ENCODE data around the gene CBL. TPM values are rescaled to one million over a fixed set of nuclear protein-coding genes. Genes with fewer than 3 reads are reported as not detected.

Gene CBL
- total and polyA plus RNA-seq, 2 experiments from 2014 or later: 6.5 to 18.3 TPM

- Histone ChIP-seq H3K4me1 (ENCODE audit: low read depth) (peaks cover 16% of the 10 kb centered on the region), H3K36me3 (no peaks in the 10 kb centered on the region), H3K9me3 (ENCODE audit: low read depth) (no peaks in the 10 kb centered on the region), H3K4me3 (peak overlapping the region; percentile 98), H3K27me3 (no peaks in the 10 kb centered on the region), H3K27ac (peak overlapping the region; percentile 95)
- TF ChIP-seq CTCF (IDR thresholded peaks at IDR 0.05; ENCODE audit: low read depth, low read length): no peak
- DNase-seq (ENCODE audit: low read depth in 1 of 2, low spot score in 1 of 2): peak; percentile 29 to 71
These were observed 624 bp downstream of the CBL start for GRCh38 chr11:119206511-119207414.

GRCh38 chr11:119207415-119207960, 1.3 kb downstream of the CBL start:
- Histone ChIP-seq H3K4me1 (ENCODE audit: low read depth) (peaks cover 16% of the 10 kb centered on the region), H3K4me3 (peak overlapping the region; percentile 98), H3K9me3 (ENCODE audit: low read depth) (no peaks in the 10 kb centered on the region), H3K36me3 (no peaks in the 10 kb centered on the region), H3K27me3 (no peaks in the 10 kb centered on the region), H3K27ac (peak overlapping the region; percentile 95)
- no peak for TF ChIP-seq CTCF (IDR thresholded peaks at IDR 0.05; ENCODE audit: low read depth, low read length)
- no peak for DNase-seq (ENCODE audit: low read depth in 1 of 2, low spot score in 1 of 2)

- DNase-seq (ENCODE audit: low read depth in 1 of 2, low spot score in 1 of 2): no peak
- H3K27ac ChIP-seq: no peak overlapping the region
- no peak overlapping the region for H3K4me3 ChIP-seq
- no peaks in the 10 kb centered on the region for H3K27me3 ChIP-seq
- peaks cover 16% of the 10 kb centered on the region for H3K4me1 ChIP-seq (ENCODE audit: low read depth)
- H3K36me3 ChIP-seq: no peaks in the 10 kb centered on the region
- H3K9me3 ChIP-seq (ENCODE audit: low read depth): no peaks in the 10 kb centered on the region
- no peak for TF ChIP-seq CTCF (IDR thresholded peaks at IDR 0.05; ENCODE audit: low read depth, low read length)
These were observed 3.0 kb downstream of the CBL start for GRCh38 chr11:119209186-119209585.

- Histone ChIP-seq H3K9me3 (ENCODE audit: low read depth) (no peaks in the 10 kb centered on the region), H3K4me1 (ENCODE audit: low read depth) (peaks cover 14% of the 10 kb centered on the region), H3K27me3 (no peaks in the 10 kb centered on the region), H3K4me3 (no peak overlapping the region), H3K27ac (no peak overlapping the region), H3K36me3 (no peaks in the 10 kb centered on the region)
- no peak for TF ChIP-seq CTCF (IDR thresholded peaks at IDR 0.05; ENCODE audit: low read depth, low read length)
- DNase-seq (ENCODE audit: low read depth in 1 of 2, low spot score in 1 of 2): no peak
These were observed 3.9 kb downstream of the CBL start for GRCh38 chr11:119210050-119210449.

- TF ChIP-seq CTCF (IDR thresholded peaks at IDR 0.05; ENCODE audit: low read depth, low read length): no peak
- no peaks in the 10 kb centered on the region for H3K27me3 ChIP-seq
- H3K27ac ChIP-seq: no peak overlapping the region
- H3K36me3 ChIP-seq: no peaks in the 10 kb centered on the region
- no peak overlapping the region for H3K4me3 ChIP-seq
- H3K4me1 ChIP-seq (ENCODE audit: low read depth): no peaks in the 10 kb centered on the region
- H3K9me3 ChIP-seq (ENCODE audit: low read depth): no peaks in the 10 kb centered on the region
- peak in 1 of 2 donors; percentile 65 for DNase-seq (ENCODE audit: low read depth in 1 of 2, low spot score in 1 of 2)
These were observed 12.2 kb downstream of the CBL start for GRCh38 chr11:119218141-119218878.
